ENCODE measurements around the gene LEKR1. TPM values are rescaled to one million over a fixed set of nuclear protein-coding genes. Genes with fewer than 3 reads are reported as not detected.

LEKR1 gene
- total RNA-seq, 1 donor, result 0.36 TPM

- no peak for DNase-seq (ENCODE audit: insufficient read length, low spot score, missing footprints)
Measured at GRCh38 chr3:157089455-157090221, 263.5 kb downstream of the LEKR1 start.

GRCh38 chr3:157091083-157091833 lies 265.1 kb downstream of the LEKR1 start:
- no peak for TF ChIP-seq CTCF (IDR thresholded peaks at IDR 0.05; ENCODE audit: extremely low read depth, low read depth, low read length)
- Histone ChIP-seq H3K4me1 (ENCODE audit: insufficient read depth, low read length) (peaks cover 38% of the 10 kb centered on the region), H3K27me3 (ENCODE audit: insufficient read depth, low read length) (no peaks in the 10 kb centered on the region), H4K20me1 (ENCODE audit: insufficient read depth, low read length) (no peaks in the 10 kb centered on the region), H3K4me2 (ENCODE audit: insufficient read depth, low read length) (no peak overlapping the region), H3K4me3 (ENCODE audit: insufficient read depth, low read length) (no peak overlapping the region), H3K36me3 (ENCODE audit: insufficient read depth, low read length) (no peaks in the 10 kb centered on the region), H3K27ac (ENCODE audit: low read depth, low read length) (no peak overlapping the region), H3K79me2 (ENCODE audit: insufficient read depth, low read length) (no peaks in the 10 kb centered on the region), H2AFZ (ENCODE audit: low read length) (no peak overlapping the region), H3K9me3 (ENCODE audit: low read depth, low read length) (no peaks in the 10 kb centered on the region)
- DNase-seq (ENCODE audit: insufficient read length, low spot score, missing footprints), result no peak

More at GRCh38 chr3:157089455-157090221, 263.5 kb downstream of the LEKR1 start:
- TF ChIP-seq CTCF (IDR thresholded peaks at IDR 0.05; ENCODE audit: extremely low read depth, low read depth, low read length), result no peak
- peak overlapping the region; percentile 86 for H3K4me2 ChIP-seq (ENCODE audit: insufficient read depth, low read length)
- peak overlapping the region; percentile 78 for H2AFZ ChIP-seq (ENCODE audit: low read length)
- no peaks in the 10 kb centered on the region for H4K20me1 ChIP-seq (ENCODE audit: insufficient read depth, low read length)
- peaks cover 44% of the 10 kb centered on the region for H3K4me1 ChIP-seq (ENCODE audit: insufficient read depth, low read length)
- H3K27me3 ChIP-seq (ENCODE audit: insufficient read depth, low read length), result no peaks in the 10 kb centered on the region
- H3K27ac ChIP-seq (ENCODE audit: low read depth, low read length), result peak overlapping the region; percentile 94
- no peaks in the 10 kb centered on the region for H3K9me3 ChIP-seq (ENCODE audit: low read depth, low read length)
- no peaks in the 10 kb centered on the region for H3K36me3 ChIP-seq (ENCODE audit: insufficient read depth, low read length)
- H3K79me2 ChIP-seq (ENCODE audit: insufficient read depth, low read length), result no peaks in the 10 kb centered on the region
- H3K4me3 ChIP-seq (ENCODE audit: insufficient read depth, low read length), result peak overlapping the region; percentile 74

GRCh38 chr3:157092230-157092629 lies 266.1 kb downstream of the LEKR1 start:
- Histone ChIP-seq H3K27me3 (ENCODE audit: insufficient read depth, low read length) (no peaks in the 10 kb centered on the region), H3K4me3 (ENCODE audit: insufficient read depth, low read length) (no peak overlapping the region), H3K36me3 (ENCODE audit: insufficient read depth, low read length) (no peaks in the 10 kb centered on the region), H3K4me2 (ENCODE audit: insufficient read depth, low read length) (peak overlapping the region; percentile 2), H3K27ac (ENCODE audit: low read depth, low read length) (no peak overlapping the region), H3K4me1 (ENCODE audit: insufficient read depth, low read length) (peaks cover 28% of the 10 kb centered on the region), H3K9me3 (ENCODE audit: low read depth, low read length) (no peaks in the 10 kb centered on the region), H4K20me1 (ENCODE audit: insufficient read depth, low read length) (no peaks in the 10 kb centered on the region), H2AFZ (ENCODE audit: low read length) (peak overlapping the region; percentile 0), H3K79me2 (ENCODE audit: insufficient read depth, low read length) (no peaks in the 10 kb centered on the region)
- TF ChIP-seq CTCF (IDR thresholded peaks at IDR 0.05; ENCODE audit: extremely low read depth, low read depth, low read length), result no peak
- no peak for DNase-seq (ENCODE audit: insufficient read length, low spot score, missing footprints)

- no peak overlapping the region for H3K27ac ChIP-seq (ENCODE audit: low read depth, low read length)
- H3K79me2 ChIP-seq (ENCODE audit: insufficient read depth, low read length), result no peaks in the 10 kb centered on the region
- no peak for TF ChIP-seq CTCF (IDR thresholded peaks at IDR 0.05; ENCODE audit: extremely low read depth, low read depth, low read length)
- no peak overlapping the region for H3K4me3 ChIP-seq (ENCODE audit: insufficient read depth, low read length)
- no peaks in the 10 kb centered on the region for H3K27me3 ChIP-seq (ENCODE audit: insufficient read depth, low read length)
- no peaks in the 10 kb centered on the region for H3K9me3 ChIP-seq (ENCODE audit: low read depth, low read length)
- peaks cover 21% of the 10 kb centered on the region for H3K4me1 ChIP-seq (ENCODE audit: insufficient read depth, low read length)
- DNase-seq (ENCODE audit: insufficient read length, low spot score, missing footprints), result no peak
- H3K4me2 ChIP-seq (ENCODE audit: insufficient read depth, low read length), result no peak overlapping the region
- no peak overlapping the region for H2AFZ ChIP-seq (ENCODE audit: low read length)
- H3K36me3 ChIP-seq (ENCODE audit: insufficient read depth, low read length), result no peaks in the 10 kb centered on the region
- H4K20me1 ChIP-seq (ENCODE audit: insufficient read depth, low read length), result no peaks in the 10 kb centered on the region
Measured at GRCh38 chr3:157093096-157093495, 266.9 kb downstream of the LEKR1 start.
